Neuronal stem cell (in vitro differentiated cells): ENCODE measurements around the gene CFAP161.

Experiments used
- DNase-seq: peaks from one replicate; pipeline ENCODE4 v3.0.0-alpha.2; 2013; ENCODE audit warnings: low spot score
- H2AFZ ChIP-seq: one replicate; pipeline ENCODE4 v1.6.1; 2013; ENCODE audit warnings: mild to moderate bottlenecking, low read length, inconsistent platforms
- H2AK5ac ChIP-seq: 2 replicates; pipeline ENCODE4 v1.6.1; 2013; ENCODE audit warnings: low read depth, mild to moderate bottlenecking, inconsistent platforms, low read length, moderate library complexity, mixed read lengths
- H2BK120ac ChIP-seq: 2 replicates; pipeline ENCODE4 v1.6.1; 2013; ENCODE audit warnings: low read depth, mild to moderate bottlenecking, inconsistent platforms, low read length, moderate library complexity, mixed read lengths
- H2BK12ac ChIP-seq: one replicate; pipeline ENCODE4 v1.6.1; 2013; ENCODE audit warnings: low read length, inconsistent platforms
- H2BK15ac ChIP-seq: 2 replicates; pipeline ENCODE4 v1.6.1; 2013; ENCODE audit warnings: mild to moderate bottlenecking, low read length, inconsistent platforms, mixed read lengths
- H2BK5ac ChIP-seq: one replicate; pipeline ENCODE4 v1.6.1; 2013; ENCODE audit warnings: inconsistent platforms, mild to moderate bottlenecking, low read length, moderate library complexity
- H3K14ac ChIP-seq: one replicate; pipeline ENCODE4 v1.6.1; 2013; ENCODE audit warnings: low read length, inconsistent platforms
- H3K18ac ChIP-seq: 2 replicates; pipeline ENCODE4 v1.6.1; 2013; ENCODE audit warnings: low read length, inconsistent platforms
- H3K23ac ChIP-seq: 2 replicates; pipeline ENCODE4 v1.6.1; 2013; ENCODE audit warnings: low read depth, mild to moderate bottlenecking, mixed read lengths, low read length, inconsistent platforms; ENCODE audit not compliant: poor library complexity
- H3K27ac ChIP-seq: replicated peaks from 3 replicates; pipeline ENCODE4 v1.5.1; 2013; ENCODE audit warnings: low read length, inconsistent platforms
- H3K27me3 ChIP-seq, 3 experiments: 2 replicates each; pipeline ENCODE4 v1.6.1; 2013; ENCODE audit warnings: low read length in 3 of 3, mild to moderate bottlenecking in 2 of 3, inconsistent platforms in 1 of 3, low read depth in 1 of 3, mixed read lengths in 1 of 3, moderate library complexity in 1 of 3; ENCODE audit not compliant: control insufficient read depth in 3 of 3, insufficient read depth in 3 of 3
- H3K36me3 ChIP-seq, 2 donors: replicated peaks in 1 of 2; 2 replicates each; pipeline ENCODE4 v1.6.1; 2013; ENCODE audit warnings: low read length in 2 of 2; ENCODE audit not compliant: control insufficient read depth in 2 of 2, insufficient read depth in 2 of 2
- H3K4ac ChIP-seq: 2 replicates; pipeline ENCODE4 v1.6.1; 2013; ENCODE audit warnings: inconsistent platforms, mild to moderate bottlenecking, low read length, moderate library complexity
- H3K4me1 ChIP-seq, 2 donors: 1 replicate in 1 of 2; 2 replicates in 1 of 2; pipeline ENCODE4 v1.6.1; 2013; ENCODE audit warnings: low read length in 2 of 2, low read depth in 1 of 2; ENCODE audit not compliant: control insufficient read depth in 2 of 2, insufficient read depth in 1 of 2
- H3K4me2 ChIP-seq: one replicate; pipeline ENCODE4 v1.6.1; 2013; ENCODE audit warnings: mild to moderate bottlenecking, low read length, inconsistent platforms; ENCODE audit not compliant: insufficient read depth, poor library complexity, severe bottlenecking
- H3K4me3 ChIP-seq, 2 donors: 2 replicates each; pipeline ENCODE4 v1.5.1; 2013; ENCODE audit warnings: low read length in 2 of 2, mild to moderate bottlenecking in 2 of 2, inconsistent platforms in 1 of 2, moderate library complexity in 1 of 2
- H3K79me1 ChIP-seq: one replicate; pipeline ENCODE4 v1.6.1; 2013; ENCODE audit warnings: low read depth, mild to moderate bottlenecking, inconsistent platforms, low read length, moderate library complexity
- H3K9ac ChIP-seq: one replicate; pipeline ENCODE4 v1.6.1; 2013; ENCODE audit warnings: mild to moderate bottlenecking, low read depth, low read length, inconsistent platforms; ENCODE audit not compliant: poor library complexity
- H3K9me3 ChIP-seq, 2 donors: replicated peaks in 1 of 2; 2 replicates each; pipeline versions ENCODE3 to v1.6.1; 2013; ENCODE audit warnings: low read length in 2 of 2, mild to moderate bottlenecking in 2 of 2, inconsistent platforms in 1 of 2, low read depth in 1 of 2, mixed read lengths in 1 of 2, moderate library complexity in 1 of 2; ENCODE audit not compliant: control insufficient read depth in 2 of 2, insufficient read depth in 1 of 2
- H4K8ac ChIP-seq: one replicate; pipeline ENCODE4 v1.6.1; 2013; ENCODE audit warnings: low read depth, mild to moderate bottlenecking, inconsistent platforms, low read length, moderate library complexity
- H4K91ac ChIP-seq: one replicate; pipeline ENCODE4 v1.6.1; 2013; ENCODE audit warnings: low read length, low read depth, mild to moderate bottlenecking, inconsistent platforms; ENCODE audit not compliant: poor library complexity
- WGBS, 2 donors: extraction: QIAGEN DNeasy Blood & Tissue Kit; methylation state at CpG; one replicate each; pipeline ENCODE4 v1.1.7; 2013; ENCODE audit warnings: missing lambda C conversion rate in 2 of 2, mixed read lengths in 1 of 2; ENCODE audit not compliant: insufficient read length in 2 of 2, insufficient replicate concordance in 1 of 2; ENCODE audit errors: extremely low coverage in 2 of 2; 5-methylcytosine and 5-hydroxymethylcytosine counted together

Gene CFAP161

GRCh38 chr15:81113204-81113657, 20.8 kb upstream of the CFAP161 start:
- Histone ChIP-seq H3K79me1 (no peaks in the 10 kb centered on the region), H2BK15ac (no peak overlapping the region), H3K4me2 (no peak overlapping the region), H2AK5ac (no peak overlapping the region), H3K9ac (no peak overlapping the region), H3K14ac (no peak overlapping the region), H2AFZ (no peak overlapping the region), H3K23ac (no peak overlapping the region), H2BK12ac (no peak overlapping the region), H3K36me3 (no peaks in the 10 kb centered on the region), H3K4me1 (no peaks in the 10 kb centered on the region), H2BK120ac (no peak overlapping the region), H3K9me3 (no peaks in the 10 kb centered on the region), H3K27me3 (peaks cover 0 to 4% (median under 1%) of the 10 kb centered on the region in 3 experiments), H3K4me3 (no peak overlapping the region), H3K27ac (no peak overlapping the region), H4K8ac (no peak overlapping the region), H3K18ac (no peak overlapping the region), H4K91ac (no peak overlapping the region), H3K4ac (no peak overlapping the region), H2BK5ac (no peak overlapping the region)
- no CpG with 5 or more reads among the region's 3 CpGs for WGBS, 2 donors
- no peak for DNase-seq

- Histone ChIP-seq H2BK5ac (no peak overlapping the region), H3K4ac (no peak overlapping the region), H3K18ac (no peak overlapping the region), H3K14ac (no peak overlapping the region), H3K4me1 (no peaks in the 10 kb centered on the region), H2BK15ac (no peak overlapping the region), H3K36me3 (no peaks in the 10 kb centered on the region), H4K91ac (no peak overlapping the region), H3K4me3 (no peak overlapping the region), H3K27ac (no peak overlapping the region), H2BK12ac (no peak overlapping the region), H2AFZ (no peak overlapping the region), H3K4me2 (no peak overlapping the region), H3K9ac (no peak overlapping the region), H2BK120ac (no peak overlapping the region), H4K8ac (no peak overlapping the region), H2AK5ac (no peak overlapping the region), H3K23ac (no peak overlapping the region), H3K27me3 (peaks cover 0 to 6% (median 2%) of the 10 kb centered on the region in 3 experiments), H3K9me3 (no peaks in the 10 kb centered on the region), H3K79me1 (no peaks in the 10 kb centered on the region)
- DNase-seq, result no peak
- WGBS, 2 donors, result no CpG with 5 or more reads among the region's 3 CpGs
These were observed 20.2 kb upstream of the CFAP161 start for GRCh38 chr15:81113861-81114291.

GRCh38 chr15:81115054-81115939, 18.8 kb upstream of the CFAP161 start:
- H2BK12ac ChIP-seq, result no peak overlapping the region
- no peak overlapping the region for H2BK5ac ChIP-seq
- H3K27me3 ChIP-seq, result peaks cover 0 to 6% (median 2%) of the 10 kb centered on the region in 3 experiments
- no peak overlapping the region for H4K91ac ChIP-seq
- no peak overlapping the region for H2BK15ac ChIP-seq
- H2AK5ac ChIP-seq, result no peak overlapping the region
- H3K9ac ChIP-seq, result no peak overlapping the region
- DNase-seq, result no peak
- no CpG with 5 or more reads among the region's 5 CpGs for WGBS, 2 donors
- no peak overlapping the region for H3K4ac ChIP-seq
- H3K18ac ChIP-seq, result no peak overlapping the region
- no peak overlapping the region for H3K23ac ChIP-seq
- no peak overlapping the region for H3K4me2 ChIP-seq
- no peaks in the 10 kb centered on the region for H3K36me3 ChIP-seq
- H3K27ac ChIP-seq, result no peak overlapping the region
- H2BK120ac ChIP-seq, result no peak overlapping the region
- H3K9me3 ChIP-seq, result no peaks in the 10 kb centered on the region
- H3K4me3 ChIP-seq, result no peak overlapping the region
- H2AFZ ChIP-seq, result no peak overlapping the region
- no peak overlapping the region for H3K14ac ChIP-seq
- no peaks in the 10 kb centered on the region for H3K4me1 ChIP-seq
- H3K79me1 ChIP-seq, result no peaks in the 10 kb centered on the region
- H4K8ac ChIP-seq, result no peak overlapping the region

- H4K8ac ChIP-seq, result no peak overlapping the region
- DNase-seq, result no peak
- H3K27me3 ChIP-seq, result peaks cover 0 to 6% (median 2%) of the 10 kb centered on the region in 3 experiments
- H2BK15ac ChIP-seq, result no peak overlapping the region
- no peaks in the 10 kb centered on the region for H3K36me3 ChIP-seq
- no peak overlapping the region for H3K18ac ChIP-seq
- no peaks in the 10 kb centered on the region for H3K9me3 ChIP-seq
- no peak overlapping the region for H3K27ac ChIP-seq
- H3K4me3 ChIP-seq, result no peak overlapping the region
- H3K9ac ChIP-seq, result no peak overlapping the region
- H2AK5ac ChIP-seq, result no peak overlapping the region
- H2BK5ac ChIP-seq, result no peak overlapping the region
- no peaks in the 10 kb centered on the region for H3K4me1 ChIP-seq
- H3K4me2 ChIP-seq, result no peak overlapping the region
- no peak overlapping the region for H2BK120ac ChIP-seq
- H3K79me1 ChIP-seq, result no peaks in the 10 kb centered on the region
- H2BK12ac ChIP-seq, result no peak overlapping the region
- H2AFZ ChIP-seq, result no peak overlapping the region
- no peak overlapping the region for H4K91ac ChIP-seq
- no CpG with 5 or more reads among the region's 3 CpGs for WGBS, 2 donors
- no peak overlapping the region for H3K14ac ChIP-seq
- H3K4ac ChIP-seq, result no peak overlapping the region
- H3K23ac ChIP-seq, result no peak overlapping the region
These were observed 16.9 kb upstream of the CFAP161 start for GRCh38 chr15:81117136-81117535.
